Activated CD8-positive, alpha-beta memory T cell treated with anti-CD3 and anti-CD28 coated beads, Interleukin-2, amount 50 U/mL, for 4 hours (primary cell): ENCODE data around the gene HECTD4.

Experiments
- DNase-seq: peaks from one replicate; pipeline ENCODE4 v3.0.0-alpha.2; 2020

HECTD4 gene

DNA sequence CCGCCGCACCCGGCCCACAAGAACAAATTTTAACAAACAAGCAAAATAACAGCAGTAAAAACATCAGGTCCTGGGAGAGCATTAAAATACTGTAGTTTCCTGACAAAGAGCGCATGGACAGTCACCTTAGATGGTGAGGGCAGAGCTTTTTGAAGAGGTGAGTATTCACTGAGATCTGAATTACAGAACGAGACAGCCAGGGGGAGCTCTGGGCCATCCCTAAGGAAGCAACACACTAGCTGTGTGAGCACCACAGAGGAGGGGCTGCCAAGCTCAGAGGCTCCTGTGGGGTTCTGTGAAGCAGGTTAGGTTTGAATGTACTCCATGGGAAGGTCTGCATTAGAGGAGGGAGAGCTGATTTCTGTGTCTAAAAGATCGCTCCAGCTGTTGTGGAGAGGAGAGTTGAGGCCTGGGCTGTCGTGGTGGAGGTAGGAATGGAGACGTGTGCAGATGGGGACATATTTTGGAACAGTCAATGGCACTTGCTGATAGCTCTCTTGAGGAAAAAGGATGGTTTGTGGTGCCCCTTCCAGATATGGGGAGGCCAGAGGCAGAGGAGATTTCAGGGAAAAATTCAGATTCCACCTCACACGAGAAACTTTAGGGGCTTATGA, 184.0 kb downstream of the HECTD4 start:
- DNase-seq, result peak; percentile 41

DNA sequence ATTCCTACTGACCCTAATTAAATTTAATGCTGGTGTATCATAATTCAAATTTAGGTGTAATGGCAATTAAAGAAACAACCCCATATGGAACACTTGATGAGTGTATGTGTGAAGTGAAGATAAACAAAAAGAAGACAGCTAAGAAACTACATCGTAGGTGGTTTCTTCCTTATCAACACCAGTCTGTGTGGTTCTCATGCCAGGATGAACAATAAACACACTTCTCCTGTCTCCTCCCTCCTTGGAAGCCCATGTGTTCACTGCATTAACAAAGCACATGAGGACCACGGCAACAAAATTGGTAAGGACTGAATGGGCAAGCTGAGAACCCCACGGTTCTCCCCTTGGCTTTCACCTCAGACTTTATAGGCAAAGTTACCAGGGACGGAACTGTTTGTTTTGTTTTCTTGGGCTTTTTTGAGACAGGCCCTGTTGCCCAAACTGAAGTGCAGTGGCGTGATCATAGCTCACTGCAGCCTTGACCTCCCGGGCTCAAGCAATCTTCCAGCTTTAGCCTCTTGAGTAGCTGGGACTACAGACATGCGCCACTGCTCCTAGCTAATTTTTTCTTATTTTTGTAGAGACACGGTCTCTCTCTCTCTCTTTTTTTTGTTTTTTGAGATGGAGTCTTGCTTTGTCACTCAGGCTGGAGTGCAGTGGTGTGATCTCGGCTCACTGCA, 185.9 kb downstream of the HECTD4 start:
- DNase-seq, result no peak

DNA sequence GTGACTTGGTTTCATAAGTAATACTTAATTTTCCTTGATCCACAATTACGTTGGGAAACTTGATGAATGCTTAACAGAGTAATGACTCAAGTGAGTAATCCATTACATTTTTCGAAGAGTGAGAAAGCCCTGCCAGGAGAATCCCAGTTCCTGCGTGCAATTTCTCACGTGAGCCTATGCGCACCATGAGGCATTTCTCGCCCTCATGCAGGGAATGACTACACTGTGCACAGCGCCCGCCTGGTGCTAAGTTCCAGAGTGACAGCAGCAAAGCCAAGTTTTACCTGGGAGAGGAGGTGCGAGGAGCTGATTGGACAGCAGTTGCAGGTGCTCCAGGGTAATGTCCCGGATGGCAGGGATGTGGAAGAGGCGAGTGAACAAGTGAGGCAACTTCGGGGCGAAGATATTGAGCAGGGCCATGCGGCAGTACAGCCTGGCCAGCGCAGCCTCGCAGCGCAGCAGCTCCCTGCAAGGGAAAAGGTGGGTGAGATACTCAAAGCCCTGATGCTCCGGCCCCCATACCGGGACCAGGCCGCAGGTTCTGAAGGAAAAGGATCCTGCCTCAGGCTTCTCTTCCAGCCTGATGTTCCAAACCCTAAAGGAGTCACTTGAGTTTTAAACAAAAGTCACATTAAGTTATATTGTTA, 187.5 kb downstream of the HECTD4 start:
- no peak for DNase-seq

DNA sequence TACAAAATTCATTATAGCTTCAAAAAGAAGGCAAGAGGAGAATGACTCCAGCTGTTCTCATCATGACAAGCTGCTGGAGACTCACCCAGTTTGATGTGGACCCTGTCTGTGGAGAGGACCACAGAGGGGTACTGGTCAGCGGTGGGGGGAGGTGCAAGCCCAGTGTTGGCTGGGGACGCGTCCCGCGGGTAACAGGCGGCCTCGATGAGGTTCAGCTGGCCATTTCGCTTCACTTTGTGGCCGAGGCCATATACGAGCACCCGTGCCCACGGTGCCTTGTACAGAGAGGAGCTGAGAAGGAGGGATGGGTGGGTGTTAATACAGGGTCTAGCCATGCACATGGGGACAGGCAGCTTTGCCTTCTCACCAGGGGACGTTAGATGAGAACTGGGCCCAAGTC, 189.8 kb downstream of the HECTD4 start:
- no peak for DNase-seq

DNA sequence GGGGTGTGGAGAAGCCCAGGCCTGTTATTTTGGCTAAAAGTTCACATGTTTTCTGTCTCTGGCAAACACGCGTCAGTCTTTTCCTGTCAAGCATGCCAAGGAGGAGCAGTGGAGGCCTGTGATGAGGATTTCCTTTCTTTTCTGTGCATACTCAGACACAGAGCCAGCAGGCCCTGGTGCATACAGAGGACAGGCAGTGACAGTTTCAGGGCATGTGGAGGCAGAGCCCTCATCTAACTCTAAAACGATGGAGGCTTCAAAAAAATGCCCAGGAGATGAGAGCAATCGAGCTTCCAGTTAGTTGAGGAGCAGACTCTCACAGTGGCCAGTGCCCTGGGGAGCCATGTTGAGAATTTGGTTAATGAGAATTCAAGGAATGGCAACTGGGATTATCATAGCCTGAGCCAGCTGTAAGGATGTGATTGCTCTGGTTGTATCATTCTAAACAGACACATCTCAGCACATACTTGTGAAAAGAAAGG, 190.3 kb downstream of the HECTD4 start:
- no peak for DNase-seq

DNA sequence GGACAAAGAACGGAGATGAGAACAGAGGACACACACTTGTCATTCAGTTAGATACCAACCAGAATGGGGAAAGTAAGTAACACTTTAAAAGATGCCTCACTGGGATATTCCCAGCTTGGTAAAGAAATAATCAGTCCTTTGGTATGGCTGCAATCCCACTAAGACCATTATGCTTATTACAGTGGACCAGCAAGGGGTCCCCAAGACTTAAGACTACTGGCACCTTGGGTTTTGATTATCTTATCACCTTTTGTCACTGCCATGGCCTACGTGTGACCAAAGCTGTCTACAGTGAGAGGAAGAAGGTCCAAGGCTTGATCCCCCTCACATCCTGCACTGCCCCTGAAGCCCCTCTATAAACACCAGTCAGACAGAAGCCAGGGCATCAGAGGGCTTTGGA, 191.0 kb downstream of the HECTD4 start:
- no peak for DNase-seq

DNA sequence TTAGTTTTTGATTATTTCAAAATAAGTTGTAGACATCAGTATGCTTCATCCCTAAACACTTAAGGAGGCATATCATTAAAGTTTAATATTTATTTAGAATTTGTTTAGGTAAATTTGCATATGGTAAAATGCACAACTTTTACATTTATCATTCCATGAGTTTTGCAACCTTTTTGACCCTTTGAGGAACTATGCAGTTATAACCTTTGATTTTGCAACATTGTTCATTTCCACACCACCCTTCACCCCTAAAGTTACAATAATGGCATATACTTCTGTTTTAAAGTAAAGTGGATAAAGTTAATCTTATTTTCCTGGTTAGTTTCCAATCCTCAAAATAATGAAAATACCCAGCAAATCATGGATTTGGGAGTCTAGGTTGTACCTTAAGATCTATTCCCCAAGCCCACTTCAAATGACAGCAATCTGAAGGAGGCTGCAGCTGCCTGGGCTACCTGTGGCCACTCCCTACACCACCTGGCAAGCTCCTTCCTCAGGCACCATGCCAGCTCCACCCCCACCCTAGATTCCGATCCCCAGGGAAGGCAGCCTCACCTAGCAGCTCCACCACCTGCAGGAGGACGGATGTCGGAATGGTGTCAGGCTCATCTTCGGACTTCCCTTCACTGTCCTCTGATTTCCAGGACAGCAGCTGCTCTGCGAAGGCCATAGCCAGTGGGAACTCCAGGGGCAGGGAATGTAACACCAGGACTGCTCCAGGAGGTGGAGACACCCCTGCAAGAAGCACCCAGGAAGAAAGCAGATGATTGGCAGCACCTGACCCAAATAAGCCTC, 191.8 kb downstream of the HECTD4 start:
- DNase-seq, result no peak

DNA sequence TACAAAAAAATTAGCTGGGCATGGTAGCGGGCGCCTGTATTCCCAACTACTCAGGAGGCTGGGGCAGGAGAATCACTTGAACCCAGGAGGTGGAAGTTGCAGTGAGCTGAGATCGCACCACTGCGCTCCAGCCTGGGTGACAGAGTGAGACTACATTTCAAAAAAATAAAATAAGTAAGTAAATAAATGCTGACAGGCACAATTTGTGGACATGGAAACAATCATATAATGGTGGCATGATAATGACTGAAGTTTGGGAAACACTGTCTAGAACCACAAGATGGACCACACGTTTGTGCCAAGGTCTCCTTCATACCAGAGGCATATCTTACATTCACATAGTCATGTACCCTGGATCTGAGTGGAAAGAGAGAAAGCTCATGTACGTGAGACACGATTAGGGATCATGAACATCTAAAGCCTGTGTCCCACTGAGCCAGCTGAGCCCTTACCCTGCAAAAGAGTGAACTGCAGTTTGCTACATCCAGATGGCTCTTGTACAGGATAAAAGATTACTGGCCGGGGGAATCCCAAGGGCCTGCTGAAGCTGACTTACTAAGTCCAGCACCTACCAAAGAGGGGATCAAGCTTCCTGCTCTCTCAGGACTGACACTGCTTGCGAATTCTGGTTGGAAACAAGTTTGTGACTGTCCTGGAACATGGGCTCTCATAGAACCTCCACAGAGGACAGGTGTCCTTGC, 194.0 kb downstream of the HECTD4 start:
- DNase-seq, result no peak

DNA sequence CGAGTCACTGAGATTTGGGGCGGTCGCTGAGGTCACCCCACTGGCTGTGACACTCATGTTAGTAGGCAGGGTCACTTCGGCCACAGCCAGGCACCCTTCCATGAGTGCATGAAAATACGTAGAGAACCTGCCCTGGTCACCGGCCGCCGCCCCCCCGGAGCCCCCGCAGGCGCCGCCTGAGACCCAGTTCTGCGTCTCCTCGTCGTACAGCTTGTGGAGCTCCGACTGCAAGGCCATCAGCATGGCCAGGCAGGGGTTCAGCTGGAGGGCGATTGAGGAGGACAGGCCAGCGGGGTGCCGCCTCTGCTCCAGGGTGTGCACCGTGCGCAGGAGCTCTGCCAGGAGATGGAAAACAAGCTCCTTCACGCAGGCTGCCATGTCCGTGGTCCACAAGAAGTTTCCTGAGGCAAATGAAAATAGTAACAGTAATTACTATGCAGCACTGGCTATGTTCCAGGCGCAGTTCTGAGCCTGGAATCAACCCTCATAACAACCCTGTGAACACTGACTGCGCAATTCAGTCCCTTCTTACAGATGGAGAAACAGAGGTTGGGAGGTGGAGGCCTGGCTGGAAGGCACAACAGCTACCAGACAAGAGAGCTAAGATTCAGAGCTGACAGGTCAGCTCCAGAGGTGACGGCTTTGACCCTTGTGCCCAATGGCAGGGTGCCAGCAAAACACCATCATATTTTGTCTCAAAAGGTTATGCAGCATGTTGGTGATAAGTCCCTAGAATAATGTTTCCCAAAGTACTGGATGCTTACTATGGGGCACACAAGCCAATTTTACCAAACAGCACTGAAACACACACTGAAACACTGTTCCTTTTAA, 196.9 kb downstream of the HECTD4 start:
- no peak for DNase-seq

DNA sequence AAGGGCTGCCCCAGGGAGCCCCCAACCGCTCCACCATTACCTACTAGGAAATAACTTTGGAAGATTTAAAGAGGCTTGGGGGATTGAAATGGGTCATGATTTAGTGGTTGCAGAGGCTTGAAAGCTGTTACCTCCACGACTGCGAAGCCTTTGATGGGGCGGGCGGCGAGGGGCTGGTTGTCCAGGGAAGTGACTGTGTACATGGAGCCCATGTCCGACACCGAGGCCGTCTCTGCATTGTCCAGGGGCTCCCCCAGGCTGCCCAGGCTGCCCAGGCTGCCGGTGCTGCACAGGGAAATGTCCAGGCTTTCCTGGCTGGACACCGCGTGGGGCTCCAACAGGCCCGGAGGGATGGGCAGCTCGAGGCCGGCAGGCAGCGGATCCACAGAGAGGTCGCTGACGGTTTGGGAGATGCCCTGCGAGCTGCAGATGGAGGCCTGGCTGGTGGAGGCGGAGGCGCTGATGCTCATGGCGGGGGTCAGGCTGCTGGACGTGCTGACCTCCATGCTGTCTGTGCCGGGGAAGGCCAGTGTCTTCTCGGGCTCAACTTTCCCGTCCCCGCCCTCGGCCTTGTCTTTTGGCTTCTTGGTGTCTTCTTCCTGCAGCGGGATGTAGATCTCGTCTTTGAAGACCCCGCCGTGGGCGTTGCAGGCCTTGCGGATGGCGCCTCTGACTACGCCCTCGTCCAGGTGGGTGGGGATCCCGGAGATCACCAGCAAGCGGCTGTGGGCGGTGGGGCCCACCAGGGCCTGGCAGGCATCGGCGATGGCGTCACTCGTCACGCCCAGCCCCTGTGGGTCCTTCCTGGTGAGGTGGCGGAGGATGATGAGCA, 198.0 kb downstream of the HECTD4 start:
- DNase-seq, result no peak

DNA sequence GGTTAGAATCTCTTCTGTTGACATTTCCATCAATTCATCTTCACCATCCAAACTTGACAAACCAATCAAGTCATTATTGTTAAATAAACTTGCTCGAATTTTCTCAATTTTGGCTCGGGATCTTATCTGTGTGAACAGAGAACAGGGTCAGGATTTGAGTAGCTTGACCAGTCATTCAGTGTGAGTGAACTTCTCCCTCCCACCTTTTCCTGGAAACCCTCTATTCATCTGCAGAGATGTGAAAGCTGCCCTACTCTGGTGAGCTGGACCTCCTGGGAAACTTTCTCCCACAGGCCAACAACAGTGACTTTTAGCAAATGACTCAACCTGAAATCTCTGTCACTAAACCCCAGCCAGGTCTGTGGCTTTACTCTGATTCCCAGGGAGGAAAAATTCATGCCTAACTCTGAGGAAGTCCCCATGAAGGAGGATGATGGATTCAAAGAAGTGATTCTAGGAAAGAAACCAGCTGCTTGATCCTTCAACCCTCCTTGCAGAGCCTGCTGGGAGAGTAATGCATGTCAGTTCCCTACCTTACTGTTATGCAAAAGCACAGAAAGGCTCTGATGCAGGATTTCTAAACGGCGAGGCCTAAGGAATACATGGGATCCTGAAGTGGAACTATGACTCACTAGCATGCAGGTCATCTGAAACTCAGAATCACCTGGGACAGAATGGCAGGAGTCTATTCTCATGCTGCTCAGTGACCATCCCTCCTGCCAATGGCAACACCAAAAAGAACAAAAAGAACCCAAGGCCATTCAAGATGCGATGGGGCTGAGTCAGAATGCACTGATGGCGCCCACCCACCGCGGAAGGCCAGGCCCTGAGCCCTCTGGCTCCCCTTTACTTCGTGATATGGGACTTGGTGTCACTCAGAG, 198.8 kb downstream of the HECTD4 start:
- no peak for DNase-seq

DNA sequence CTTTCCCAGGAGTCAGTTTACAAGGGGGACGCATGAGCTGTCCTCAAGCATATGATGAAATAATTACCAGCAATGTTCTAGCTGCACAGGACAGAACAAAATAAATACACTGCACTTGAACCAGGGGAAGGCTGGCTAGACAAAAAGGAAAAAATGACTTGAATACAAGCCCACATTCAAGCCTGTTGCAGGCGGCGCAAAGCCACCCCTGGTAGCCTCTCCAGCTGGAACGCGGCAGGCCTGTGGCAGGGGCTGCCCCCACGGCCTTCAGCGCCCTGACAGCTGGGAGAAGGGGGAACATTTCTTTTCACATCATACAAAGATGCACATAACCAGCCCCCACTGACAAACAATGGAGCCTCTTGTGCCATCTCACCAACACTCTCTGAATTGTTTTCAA, 199.7 kb downstream of the HECTD4 start:
- DNase-seq, result no peak

DNA sequence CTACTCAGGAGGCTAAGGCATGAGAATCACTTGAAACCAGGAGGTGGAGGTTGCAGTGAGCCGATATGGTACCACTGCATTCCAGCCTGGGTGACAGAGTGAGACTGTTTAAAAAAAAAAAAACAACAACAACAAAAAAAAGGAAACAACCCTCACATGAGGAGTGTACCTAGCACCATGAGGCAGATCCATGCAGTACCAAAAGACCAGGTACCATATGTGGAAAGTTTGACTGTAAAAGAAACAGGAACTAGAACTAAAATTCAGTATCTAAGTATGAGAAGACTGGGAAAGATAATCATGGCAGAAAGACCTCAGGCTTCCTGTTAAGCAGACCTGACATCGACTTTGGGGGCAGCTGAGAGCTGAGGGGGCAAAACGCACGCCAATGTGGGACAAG, 201.8 kb downstream of the HECTD4 start:
- no peak for DNase-seq

DNA sequence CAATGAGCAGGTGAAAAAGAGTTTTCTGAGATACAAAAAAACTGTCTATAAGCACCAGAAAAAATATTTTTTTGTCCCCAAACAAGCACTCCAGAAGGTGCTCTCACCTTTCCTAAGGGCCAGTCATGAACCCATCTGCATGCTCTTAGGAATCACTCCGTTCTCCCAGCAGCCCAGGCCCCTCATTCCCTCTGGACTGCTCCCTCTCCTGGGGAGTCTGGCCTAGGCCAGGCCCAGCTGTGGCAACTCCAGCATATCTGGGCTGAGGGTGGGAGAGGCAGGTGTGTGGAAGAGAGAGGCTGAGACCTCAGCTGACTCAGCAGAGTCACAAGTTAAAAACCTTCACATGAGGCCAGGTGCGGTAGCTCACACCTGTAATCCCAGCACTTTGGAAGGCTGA, 202.3 kb downstream of the HECTD4 start:
- DNase-seq, result no peak

DNA sequence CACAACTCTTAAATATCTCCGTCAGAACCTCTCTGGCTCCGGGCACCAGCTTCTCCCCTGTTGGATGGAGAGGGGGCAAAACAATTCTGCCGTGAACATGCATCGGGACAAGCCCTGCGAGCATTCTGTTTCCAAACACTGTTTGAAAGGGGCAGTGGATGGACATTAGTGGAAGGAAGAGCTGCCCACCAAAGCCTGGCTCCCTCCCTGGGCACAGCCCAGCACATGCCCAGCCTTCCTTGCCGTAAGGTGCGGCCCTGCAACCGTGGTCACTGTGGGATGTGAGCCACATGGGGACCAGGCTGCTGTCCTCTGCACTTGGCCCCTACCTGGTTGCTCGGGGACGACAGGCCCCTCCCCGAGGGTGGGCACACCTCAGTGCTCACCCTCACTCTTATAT, 202.9 kb downstream of the HECTD4 start:
- no peak for DNase-seq

DNA sequence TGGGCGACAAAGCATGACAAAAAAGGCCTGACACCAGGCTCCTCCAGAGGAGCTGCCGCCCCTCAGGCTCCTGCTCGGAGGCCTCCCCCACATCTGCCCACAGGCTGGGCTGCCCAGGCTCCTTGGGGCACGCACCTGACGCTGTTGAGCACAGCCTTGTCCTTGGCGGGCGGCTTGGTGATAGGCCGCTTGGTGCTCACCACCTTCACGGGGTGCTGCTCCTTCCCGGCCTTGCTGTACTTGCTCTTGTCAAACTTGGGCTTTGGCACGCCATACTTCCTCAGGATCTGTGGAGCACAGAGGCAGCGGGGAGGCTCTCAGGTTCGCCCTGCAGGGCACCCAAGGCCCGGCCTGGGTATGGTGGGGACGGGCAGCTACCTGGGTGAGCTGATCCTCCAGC, 203.4 kb downstream of the HECTD4 start:
- no peak for DNase-seq

DNA sequence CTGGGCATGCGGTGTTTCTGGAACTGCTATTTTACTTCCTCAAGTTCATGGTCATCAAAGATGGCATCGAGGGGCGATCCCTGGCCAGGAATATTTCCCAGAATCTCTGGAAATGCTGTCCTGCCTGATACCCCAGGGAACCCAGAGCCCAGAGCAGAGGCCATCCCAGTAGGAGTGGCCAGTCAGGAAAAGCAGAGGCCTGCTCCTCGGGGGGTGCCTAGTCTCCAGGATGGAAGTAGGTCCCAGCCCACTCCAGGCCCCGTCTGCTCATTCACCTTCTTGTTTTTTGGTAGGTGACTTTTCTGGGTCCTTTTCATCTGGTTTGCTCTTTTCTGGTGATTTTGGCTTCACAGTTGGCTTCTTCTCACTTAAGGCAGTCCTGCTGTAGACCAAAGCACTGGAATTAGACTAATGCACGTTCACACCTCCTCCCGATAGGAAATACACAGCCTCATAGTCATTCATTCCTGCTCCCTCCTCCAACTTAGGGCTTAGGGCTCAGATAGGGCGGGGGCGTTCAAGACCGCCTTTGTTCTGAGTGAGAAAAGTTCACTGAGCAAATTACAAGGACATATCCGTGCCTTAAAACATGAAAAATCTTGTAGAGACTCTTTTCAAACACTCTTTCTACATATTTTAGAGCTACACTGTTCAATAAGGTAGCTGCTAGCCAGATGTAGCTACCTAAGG, 205.8 kb downstream of the HECTD4 start:
- DNase-seq, result no peak

DNA sequence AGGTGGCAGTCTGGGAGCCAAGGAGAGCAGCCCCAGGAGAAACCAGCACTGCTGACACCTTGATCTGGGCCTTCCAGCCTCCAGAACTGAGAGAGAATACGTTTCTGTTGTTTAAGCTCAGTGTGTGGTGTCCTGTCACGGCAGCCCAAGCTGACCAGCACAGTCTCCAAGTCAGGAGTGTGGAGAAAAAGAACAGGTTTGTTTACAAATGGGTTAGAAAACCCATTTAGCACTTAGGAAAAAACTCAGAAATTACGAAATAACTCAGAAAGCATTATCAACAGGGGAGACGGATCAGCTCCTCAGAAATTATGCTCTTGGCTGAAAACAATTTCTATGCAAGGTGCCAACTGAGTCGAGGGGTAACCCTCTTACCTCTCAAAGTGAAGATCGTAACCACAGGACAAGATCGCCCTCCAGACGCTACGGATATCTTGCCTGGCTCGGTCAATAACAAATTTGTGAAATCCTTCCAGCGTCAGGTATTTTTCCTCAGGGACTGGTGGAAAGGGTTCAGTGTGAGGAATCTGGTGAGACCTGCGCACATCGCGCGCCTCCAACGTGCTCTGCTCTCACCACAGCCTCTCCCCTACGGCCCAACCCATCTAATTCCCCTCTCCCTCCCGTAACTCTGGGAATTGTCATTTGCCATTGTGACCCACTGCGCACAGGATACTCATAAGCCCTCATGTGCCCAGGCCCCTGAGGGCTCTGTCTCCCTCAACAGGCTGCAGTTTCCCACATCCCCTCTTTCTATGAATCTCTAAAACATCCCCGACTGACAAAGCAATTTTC, 206.7 kb downstream of the HECTD4 start:
- no peak for DNase-seq
